GM20000 (cell line): ENCODE results near the gene DLG3.

Experiments
- DNase-seq: peaks from one replicate; pipeline ENCODE4 v3.0.0; 2012; ENCODE audit warnings: low spot score
- CTCF ChIP-seq: IDR thresholded peaks from 2 replicates; pipeline ENCODE4 v1.5.1; 2012; ENCODE audit warnings: mild to moderate bottlenecking, control low read depth; ENCODE audit errors: extremely low read depth, missing control alignments

The DLG3 gene

GRCh38 chrX:70449457-70449966 lies 4.9 kb downstream of the DLG3 start:
- no peak for DNase-seq
- TF ChIP-seq CTCF = no peak

GRCh38 chrX:70452143-70452733 lies 7.6 kb downstream of the DLG3 start:
- peak; percentile 74 for DNase-seq
- no peak for TF ChIP-seq CTCF

- no peak for DNase-seq
- no peak for TF ChIP-seq CTCF
These were observed 8.5 kb downstream of the DLG3 start for GRCh38 chrX:70453024-70453618.

- DNase-seq = peak; percentile 75
- TF ChIP-seq CTCF = peak; percentile 80
These were observed 10.1 kb downstream of the DLG3 start for GRCh38 chrX:70454441-70455365.

- DNase-seq = no peak
- no peak for TF ChIP-seq CTCF
These were observed 10.9 kb downstream of the DLG3 start for GRCh38 chrX:70455366-70456202.

- no peak for TF ChIP-seq CTCF
- DNase-seq = no peak
These were observed 11.6 kb downstream of the DLG3 start for GRCh38 chrX:70456256-70456655.
